Activated T-helper 9 cell treated with anti-CD3 and anti-CD28 coated beads, Interleukin-2, amount 50 U/mL, for 16 hours (primary cell): ENCODE measurements around the gene FRMD1.

ENCODE experiments used
- DNase-seq: peaks from one replicate; pipeline ENCODE4 v3.0.0-alpha.2; 2020; ENCODE audit warnings: low read depth

Gene FRMD1

DNA sequence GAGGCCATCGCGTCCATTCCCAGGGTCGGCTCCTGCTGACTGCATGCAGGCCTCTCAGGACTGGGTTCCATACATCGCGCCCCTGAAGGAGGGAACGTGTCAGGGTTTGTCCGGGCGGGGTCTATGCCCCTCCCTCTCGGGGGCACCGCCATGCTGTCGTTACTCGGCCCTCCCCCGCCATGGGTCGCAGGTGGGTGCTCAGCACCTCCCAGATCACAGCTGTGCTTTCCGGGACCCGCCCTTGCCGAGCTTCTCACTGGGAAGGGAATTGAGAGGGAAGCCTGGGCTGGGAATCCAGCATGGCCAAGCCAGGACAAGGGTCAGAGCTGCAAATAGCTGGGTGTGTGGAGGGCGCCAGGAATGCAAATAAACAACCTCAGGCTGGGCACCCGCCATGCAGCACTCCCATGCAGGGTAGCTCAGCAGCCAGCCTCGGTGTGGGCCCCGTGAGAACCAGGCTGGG, at the start of gene FRMD1:
Gene FRMD1, minus strand, starts transcription at position 270 of the 463 bp plus-strand sequence. Its CDS starts 118 bp downstream, at position 152.
- no peak for DNase-seq

DNA sequence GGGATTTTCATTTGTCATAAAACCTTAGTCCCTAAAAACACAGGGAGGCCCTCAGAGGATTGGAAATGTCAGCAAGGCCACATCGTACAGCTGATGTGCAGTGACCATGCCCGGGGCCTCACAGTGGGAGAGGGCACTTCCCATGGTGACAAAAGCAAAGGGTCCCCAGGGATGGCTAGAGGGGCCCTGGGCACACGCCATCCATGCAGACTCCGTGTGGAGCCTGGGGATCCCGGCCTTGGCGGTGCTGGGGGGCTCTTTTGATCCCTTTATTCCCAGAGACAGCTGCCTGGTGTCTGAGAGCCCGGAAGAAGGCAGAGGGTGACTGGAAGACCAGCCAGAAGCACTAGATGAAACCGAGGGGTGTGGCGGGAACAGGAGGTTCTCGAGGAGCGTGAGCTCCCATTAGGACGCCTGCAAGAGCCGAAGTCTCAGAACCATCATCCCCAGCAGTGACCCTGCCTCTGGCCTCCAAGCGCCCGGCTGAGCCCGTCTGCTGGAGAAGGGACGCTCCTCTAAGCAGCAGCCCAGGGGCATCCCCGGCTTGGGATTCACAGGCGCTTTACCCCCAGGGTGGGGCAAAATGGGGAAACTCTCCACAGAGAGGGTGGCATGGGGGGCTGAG, 49.1 kb upstream of the FRMD1 start:
- DNase-seq = no peak

DNA sequence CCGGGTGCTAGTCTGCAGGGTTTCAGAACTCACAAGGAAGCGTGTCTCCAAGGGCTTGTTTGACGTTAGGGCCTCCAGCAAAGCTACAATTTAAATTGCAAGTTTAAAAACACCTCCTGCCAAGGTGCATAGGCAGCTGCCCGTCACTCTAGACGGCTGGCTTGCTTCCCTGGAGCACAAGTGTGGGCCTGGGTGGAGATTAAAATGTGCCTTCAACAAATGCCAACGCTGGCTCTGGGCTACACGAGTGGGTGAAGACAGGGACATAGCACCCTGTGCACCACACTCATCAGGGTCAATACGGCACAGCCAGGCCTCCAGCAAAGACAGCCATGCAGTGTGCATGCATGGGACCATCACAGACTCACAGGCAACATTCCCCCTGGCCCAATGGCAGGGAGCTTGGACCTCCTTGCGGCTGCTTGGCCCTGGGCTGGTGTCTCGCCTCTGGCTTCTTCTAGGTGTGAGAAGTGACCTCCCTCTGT, 48.4 kb upstream of the FRMD1 start:
- DNase-seq = no peak

DNA sequence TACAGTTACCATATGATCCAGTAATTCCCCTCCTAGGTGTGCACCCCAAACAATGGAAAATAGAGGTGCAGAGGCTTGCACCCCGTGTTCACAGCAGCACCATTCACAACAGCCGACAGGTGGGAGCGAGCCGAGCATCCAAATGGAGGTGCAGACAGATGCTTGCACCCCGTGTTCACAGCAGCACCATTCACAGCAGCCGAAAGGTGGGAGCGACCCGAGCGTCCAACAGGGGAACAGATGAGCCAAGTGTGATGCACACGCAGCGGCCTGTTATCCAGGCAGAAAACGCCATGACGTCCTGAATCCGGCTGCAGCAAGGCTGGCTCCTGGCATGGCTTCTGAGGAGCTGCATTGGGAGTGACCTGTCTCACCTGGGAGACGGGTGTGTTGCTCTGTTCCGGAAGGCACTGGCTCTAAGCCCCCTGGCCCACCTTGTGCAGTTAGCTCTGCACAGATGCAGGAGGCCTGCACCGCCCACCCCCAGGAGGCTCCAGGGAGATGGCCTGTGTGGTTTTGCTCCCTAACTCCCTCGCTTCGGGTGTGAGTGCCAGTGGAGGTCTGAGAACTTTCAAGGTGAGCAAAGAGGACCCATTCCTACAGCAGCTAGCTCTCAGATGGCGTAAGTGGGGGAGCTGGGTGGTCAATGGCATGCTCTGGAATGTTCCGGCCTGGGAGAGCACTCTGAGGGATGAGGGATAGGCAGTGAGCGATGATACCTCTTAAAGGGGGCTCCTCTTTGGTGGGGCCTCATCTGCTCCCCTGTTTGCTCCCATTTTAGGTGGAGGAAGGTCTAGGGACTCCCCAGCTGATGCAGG, 47.8 kb upstream of the FRMD1 start:
- DNase-seq = no peak

DNA sequence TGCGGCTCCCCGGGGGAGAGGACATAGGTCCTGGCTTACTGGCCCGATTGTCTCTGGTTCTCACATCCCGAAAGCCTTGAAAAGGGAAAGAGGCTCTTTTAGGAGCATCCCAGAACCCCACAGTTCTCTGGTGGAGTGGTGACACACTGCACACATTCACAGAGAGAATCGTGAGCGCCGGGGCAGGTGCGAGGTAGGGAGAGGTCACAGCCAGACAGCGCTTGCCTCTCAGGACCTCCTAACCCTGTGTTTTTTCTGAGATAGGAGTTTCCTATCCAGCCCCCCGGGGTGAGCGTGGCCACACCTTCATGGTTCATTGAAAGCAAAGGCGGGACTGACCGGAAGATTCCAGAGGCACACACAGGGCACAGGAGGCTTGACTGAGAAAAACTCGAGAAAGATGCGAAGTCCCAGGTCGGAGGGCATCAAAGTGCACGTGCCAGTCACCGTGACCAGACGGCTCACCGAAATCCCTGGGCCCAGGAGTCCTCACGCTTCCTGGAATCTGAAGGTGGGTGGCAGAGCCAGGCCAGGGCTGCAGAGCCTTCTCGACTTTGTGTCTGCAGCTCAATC, 46.5 kb upstream of the FRMD1 start:
- DNase-seq = no peak

DNA sequence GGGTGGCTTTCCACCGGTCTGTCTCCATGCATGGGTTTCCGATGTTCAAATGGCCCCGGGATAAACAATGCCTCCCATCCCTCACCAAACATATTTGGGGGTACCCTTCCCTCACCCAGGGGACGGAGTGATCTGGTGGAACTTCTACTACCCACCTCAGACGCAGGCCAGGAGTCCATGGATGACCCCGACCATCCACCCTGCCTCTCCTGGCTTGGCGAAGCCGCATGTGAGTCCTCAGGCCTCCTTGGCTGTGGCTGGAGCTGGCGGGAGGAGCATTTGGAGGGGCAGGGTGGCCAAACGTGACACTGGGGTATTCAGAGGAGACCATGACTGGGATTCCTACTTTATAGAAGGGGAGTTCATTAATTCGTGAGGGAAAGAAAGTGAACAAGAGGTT, 45.9 kb upstream of the FRMD1 start:
- no peak for DNase-seq

DNA sequence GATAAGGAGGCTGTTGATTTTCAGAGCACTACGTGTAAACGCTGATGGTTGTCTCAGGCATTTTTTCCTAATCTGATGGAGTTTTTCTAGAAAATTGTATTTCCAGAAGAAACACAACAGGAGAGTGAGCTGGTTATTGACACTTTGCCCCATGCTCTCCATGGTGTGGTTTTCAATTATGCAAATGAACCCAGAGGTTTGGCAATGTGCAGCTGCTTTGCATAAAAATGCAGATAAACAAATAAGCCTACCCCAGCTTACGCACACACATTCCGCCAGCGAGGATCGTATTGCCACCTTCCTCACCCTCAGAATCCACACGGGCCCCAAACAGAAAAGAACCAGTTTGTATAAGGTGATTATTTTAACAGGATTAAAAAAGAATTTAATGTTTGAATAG, 45.1 kb upstream of the FRMD1 start:
- no peak for DNase-seq

DNA sequence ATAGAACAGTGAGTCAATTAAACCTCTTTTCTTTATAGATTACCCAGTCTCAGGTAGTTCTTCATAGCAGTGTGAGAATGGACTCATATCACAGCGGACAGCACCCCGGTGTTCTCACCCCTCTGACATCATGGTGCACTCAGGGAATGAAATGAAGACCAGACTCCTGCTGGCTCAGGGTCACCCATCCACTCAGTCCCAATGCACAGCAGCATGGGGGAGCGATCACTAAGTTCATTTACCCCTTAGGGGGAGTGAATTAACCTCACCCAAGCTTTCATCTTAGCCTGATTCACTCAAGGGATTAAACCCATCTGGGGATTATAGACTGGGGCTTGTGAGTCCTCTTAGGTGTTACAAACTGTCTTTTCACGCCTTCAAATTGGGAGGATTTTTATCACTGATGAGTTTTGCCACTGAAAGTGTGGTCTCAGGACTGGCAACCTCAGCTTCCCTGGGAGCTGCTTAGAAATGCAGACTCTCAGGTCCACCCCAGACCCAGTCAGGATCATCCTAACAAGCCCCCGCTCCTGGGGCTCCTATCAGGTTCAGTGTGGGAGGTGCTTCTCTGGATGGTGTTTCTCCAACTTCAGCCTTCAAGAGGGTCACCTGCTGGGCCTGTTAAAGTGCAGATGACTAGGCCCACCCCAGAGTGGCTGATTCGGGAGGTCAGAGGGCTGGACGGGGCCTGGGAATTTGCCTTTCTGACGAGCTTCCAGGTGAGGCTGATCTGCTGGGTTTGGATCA, 44.3 kb upstream of the FRMD1 start:
- DNase-seq = no peak

DNA sequence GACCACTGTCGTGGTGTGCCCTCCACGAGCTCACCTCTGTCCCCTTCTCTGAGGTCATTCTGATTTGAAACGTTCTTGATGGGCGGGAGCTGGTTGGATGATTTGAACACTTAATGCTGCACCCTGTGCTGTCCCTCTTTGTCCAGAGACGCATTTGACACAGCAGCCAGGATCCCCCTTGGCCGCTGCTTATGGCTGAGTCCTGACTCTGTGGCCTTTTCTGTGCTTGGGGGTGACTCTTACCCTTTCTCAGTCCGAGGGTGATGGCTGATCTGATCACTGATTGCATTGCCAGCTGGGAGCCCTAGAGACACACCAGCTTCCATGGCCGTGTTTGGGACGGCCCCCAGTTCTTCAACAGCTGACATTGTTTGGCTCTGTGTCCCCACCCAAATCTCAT, 43.5 kb upstream of the FRMD1 start:
- no peak for DNase-seq

DNA sequence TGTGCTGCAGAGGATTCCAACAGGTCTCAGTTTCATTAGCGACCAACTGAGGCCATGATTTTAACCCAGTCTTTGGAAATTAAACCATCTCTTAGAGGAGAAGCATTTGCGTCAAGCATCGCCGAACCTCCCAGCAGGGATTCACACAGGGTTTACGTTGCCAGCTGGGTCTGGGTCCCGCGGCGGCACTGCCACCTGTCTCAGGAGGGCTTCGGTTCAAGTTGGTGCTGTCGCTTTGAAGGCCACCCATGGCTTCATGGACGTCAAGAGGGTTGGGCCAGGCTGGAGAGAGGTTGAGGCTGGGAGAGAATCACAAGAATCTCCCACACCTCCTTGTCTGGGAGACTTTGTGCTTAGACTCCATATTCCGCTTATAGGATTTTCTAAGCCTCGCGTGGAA, 43.0 kb upstream of the FRMD1 start:
- no peak for DNase-seq

DNA sequence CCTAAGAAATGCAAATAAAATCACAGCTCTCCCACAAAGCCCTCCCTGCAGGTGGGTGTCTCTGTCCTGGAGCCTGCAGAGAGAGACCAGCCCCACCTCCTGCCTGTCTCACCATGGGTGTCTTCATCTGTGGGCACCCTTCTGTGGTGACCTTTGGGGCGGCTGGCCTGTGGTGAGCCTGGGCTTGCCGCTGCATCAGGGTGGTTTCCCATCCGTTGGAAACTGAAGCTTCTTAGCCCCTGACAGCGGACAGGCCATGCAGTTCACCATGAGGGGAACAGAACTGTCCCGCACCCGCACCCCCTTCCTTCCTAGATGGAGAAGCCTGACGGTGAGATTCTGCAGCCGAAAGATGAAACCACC, 42.3 kb upstream of the FRMD1 start:
- DNase-seq = no peak

DNA sequence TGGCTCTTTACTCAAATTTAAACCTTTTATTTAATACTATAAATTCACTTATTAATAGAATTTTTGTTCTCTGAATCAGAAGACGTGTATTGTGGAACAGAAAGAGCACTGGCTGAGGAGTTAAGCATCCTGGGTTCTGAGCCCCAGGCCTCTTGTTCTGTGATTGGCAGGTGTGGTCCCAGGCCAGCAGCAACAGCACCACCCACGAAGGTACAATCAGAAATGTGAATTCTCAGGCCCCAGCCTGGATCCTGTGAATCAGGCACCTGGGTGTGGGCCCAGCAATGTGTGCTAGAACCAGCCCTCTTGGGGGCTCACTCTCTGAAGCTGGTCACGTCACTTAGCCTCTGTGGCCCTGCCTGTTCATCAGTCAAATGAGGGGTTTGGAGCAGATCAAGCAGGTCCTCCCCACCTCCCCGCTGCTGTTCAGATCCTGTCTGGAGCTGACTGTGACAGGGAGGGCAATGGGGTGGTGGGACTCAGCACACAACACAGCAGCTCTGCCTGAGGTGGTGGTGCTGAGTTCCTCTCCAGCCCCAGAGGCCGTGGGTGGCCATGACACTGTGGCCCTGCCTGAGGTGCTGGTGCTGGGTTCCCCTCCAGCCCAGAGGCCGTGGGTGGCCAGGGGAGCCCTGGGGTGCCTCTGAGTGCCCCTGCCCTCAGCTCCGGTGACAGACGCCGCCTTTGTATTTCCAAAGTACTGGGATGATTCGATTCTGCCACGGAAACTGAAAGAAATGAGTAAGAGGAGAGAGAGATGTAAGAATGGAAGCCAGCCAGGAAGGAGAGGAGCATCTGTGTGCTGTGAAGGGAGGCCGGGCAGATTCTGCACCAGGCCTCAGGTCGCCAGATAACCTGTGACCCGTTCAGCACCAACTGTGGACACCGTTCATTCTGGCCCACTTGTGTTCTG, 41.6 kb upstream of the FRMD1 start:
- no peak for DNase-seq

DNA sequence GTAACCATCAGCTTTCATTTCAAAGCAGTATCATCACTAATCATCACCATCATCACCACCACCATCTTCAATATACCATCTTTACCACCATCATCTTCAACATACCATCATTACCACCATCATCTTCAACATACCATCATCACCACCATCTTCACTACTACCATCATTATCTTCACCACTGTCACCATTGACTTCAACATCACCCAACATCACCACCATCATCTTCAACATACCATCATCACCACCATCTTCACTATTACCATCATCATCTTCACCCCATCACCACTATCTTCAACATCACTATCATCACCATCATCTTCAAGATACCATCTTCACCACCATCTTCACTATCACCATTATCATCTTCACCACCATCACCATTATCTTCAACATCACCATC, 40.5 kb upstream of the FRMD1 start:
- DNase-seq = no peak

DNA sequence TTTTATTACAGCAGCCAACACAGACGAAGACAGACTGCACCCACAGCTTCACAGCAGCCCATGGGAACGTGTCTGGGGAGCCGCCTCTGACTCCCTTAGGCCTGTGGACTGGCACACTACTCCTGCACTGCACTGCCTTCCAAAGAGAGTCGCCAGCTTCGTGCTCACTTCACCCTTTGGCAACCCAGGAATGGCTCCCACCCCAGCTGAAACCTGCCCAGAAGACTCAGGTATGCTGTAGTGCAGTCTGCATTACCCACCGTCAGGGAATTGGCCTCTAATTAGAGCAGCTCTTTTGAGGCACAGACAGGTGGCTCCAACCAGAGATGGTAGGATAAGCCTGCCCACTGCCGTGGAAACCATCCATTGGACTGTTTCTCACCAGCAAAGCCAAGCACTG, 39.9 kb upstream of the FRMD1 start:
- no peak for DNase-seq

DNA sequence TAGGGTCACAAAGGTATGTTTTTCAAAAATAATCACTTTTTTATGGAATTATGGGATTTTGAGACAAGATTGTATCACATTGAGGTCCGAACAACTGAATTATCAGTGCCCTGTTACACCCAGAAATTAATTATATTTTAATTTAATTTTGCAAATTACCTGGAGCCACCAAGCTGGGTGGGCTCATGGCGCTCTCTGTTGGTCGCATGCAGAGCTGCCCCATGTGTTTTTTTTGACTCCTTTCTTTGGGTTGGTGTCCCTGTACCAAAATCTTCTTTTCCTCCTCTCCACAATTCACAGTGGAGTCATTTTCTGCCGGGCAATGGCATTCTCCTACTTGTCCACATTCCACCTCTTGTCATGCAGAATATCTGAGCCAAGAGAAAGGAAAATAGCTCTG, 38.9 kb upstream of the FRMD1 start:
- DNase-seq = no peak

DNA sequence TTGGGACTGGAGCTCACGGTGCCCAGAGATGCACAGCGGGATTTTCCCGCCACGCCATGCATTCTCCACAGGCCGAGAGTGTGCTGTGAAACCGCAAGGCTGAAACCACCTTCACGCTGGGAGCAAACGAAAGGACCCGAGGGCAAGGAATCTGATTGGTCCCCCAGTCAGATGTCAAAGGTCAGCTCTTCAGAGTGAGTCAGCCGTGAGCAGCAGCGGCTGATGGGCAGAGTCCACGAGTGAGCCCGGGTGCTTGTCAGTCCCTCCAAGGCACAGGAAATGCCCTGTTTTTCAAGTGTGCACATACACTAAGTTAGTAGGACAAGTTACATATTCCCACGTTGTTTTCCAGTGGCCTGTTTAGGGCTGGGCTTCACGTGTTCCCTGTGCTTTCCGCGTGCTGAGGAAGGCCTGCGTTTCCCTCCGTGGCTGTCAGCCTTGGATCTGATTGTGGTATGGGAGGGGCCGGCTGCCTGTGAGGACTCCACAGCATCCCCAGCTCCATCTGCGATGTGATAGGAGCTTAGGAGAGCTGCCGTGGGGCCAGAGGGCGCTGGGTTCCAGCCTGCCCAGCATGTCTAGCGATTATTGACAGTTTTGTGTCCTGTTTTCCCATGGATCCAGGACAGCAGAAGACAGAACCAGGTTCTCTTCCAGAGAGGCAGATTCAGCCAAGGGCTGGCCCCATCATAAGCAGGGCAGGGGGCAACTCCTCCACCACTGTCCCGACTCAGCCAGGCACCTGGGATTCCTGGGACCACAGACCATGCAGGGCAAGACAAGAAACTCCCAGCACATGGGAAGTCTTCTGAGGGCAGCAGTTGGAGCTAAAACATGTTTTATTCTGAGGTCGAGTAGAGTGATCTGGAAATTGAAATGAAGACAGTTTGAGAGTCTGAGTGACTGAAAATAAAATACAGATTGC, 38.2 kb upstream of the FRMD1 start:
- no peak for DNase-seq

DNA sequence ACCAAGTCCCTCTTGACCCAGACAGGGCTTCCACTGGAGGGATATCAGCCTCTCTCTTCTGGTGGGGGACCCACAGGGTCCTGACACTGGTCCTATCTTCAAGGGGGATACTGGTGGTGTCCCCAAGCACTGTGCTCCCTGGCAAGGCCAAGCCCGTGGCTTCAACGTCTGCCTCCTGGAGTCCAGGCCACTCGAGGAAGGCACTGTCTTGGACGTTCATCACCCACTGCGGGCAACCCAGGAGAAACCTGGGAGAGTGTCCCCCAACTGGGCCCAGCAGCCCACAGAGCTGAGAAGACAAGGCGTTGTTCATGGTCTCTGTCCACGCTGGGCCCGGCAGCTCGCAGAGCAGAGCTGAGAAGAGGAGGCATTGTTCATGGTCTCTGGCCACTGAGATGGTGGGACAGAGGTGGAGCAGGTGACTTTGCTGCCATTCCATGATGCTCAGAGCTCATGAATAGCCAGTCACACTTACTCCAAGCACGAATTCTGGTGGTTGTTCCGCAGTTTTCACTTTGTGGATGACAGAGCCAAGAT, 37.5 kb upstream of the FRMD1 start:
- no peak for DNase-seq

DNA sequence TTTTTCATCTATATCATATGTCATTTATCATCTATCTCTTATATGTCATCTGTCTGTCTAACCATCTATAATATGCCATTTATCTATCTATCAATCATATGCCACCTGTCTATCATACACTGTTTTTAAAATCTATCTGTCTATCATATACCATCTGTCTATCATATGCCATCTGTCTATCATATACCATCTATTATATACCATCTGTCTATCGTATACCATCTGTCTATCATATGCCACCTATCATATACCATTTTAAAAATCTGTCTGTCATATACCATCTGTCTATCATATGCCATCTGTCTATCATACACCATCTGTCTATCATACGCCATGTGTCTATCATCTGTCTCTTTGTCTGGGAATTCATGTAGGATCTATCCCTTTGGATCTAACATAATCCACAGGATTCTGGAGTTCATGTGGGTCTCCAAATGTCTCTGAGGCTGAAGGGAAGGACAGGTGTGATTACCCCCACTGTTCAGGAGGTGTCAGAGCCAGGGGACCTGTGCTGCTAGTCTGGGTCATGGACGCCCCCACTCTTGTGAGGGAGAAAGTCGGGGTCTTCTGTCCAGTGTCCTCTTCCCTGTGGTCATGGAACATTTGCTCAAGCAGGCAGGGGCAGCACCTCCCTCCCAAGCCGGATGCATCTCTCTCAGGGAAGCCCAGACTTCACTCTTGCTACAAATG, 36.9 kb upstream of the FRMD1 start:
- DNase-seq = no peak

DNA sequence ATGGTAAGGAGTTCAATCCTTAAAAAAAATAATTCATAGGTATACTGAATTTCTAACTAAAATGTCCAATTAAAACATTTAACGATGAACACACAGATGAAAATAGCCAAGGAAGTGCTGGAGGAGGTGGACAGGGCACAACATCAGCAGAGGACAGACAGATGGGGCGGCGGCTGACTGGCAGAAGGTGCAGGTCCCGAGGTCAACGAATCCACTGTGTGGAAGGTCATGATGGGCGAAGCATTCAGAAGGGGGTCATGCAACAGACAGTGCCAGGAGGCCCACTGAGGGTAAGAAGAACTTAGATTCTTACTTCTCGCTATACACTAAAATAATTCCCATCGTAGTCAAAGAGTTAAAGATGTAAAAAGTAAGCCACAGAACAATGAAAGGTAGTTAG, 34.2 kb upstream of the FRMD1 start:
- no peak for DNase-seq

DNA sequence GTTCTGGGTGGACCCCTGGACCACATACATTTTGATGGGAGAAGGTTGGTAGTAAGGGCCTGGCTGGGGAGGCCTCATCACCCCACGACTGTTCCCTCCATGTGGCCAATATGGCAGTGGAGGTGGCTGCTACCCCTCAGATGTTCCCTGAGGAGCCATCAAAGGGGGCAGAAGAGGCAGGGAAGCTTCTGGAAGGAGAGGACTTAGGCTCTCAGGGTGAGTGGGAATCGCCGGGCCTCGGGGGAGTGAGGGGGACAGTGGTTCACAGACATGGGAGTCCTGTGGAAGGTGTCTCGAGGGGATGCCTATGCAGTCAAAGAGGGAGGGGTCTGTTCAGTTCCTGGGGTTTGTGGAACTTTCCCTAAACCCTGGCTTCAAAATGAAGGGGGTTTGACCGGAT, 32.9 kb upstream of the FRMD1 start:
- DNase-seq = no peak
